ENCODE results near the gene FANCL.

FANCL gene

GRCh38 chr2:58140508-58141072 is 100.5 kb downstream of the FANCL start:
- DNase-seq (ENCODE audit: low spot score): no peak
- in situ Hi-C loops (cut with MboI; ENCODE audit: low pct_unique_long_range_greater_than_20kb, low sequenced_read_pairs, unreplicated experiment): no loop called here
- no peak for TF ChIP-seq CTCF (IDR thresholded peaks at IDR 0.05; ENCODE audit: extremely low read depth, insufficient read depth, missing control alignments)

- no peak for DNase-seq (ENCODE audit: low spot score)
- in situ Hi-C loops (cut with MboI; ENCODE audit: low pct_unique_long_range_greater_than_20kb, low sequenced_read_pairs, unreplicated experiment): no loop called here
- TF ChIP-seq CTCF (IDR thresholded peaks at IDR 0.05; ENCODE audit: extremely low read depth, insufficient read depth, missing control alignments): no peak
Observed at GRCh38 chr2:58138396-58139030, 102.6 kb downstream of the FANCL start.

- DNase-seq (ENCODE audit: low spot score): no peak
- no peak for TF ChIP-seq CTCF (IDR thresholded peaks at IDR 0.05; ENCODE audit: extremely low read depth, insufficient read depth, missing control alignments)
- in situ Hi-C loops (cut with MboI; ENCODE audit: low pct_unique_long_range_greater_than_20kb, low sequenced_read_pairs, unreplicated experiment): no loop called here
Observed at GRCh38 chr2:58137856-58138255, 103.3 kb downstream of the FANCL start.

GRCh38 chr2:58137221-58137620 is 103.9 kb downstream of the FANCL start:
- DNase-seq (ENCODE audit: low spot score): no peak
- in situ Hi-C loops (cut with MboI; ENCODE audit: low pct_unique_long_range_greater_than_20kb, low sequenced_read_pairs, unreplicated experiment): no loop called here
- TF ChIP-seq CTCF (IDR thresholded peaks at IDR 0.05; ENCODE audit: extremely low read depth, insufficient read depth, missing control alignments): no peak

GRCh38 chr2:58135861-58136260 is 105.3 kb downstream of the FANCL start:
- in situ Hi-C loops (cut with MboI; ENCODE audit: low pct_unique_long_range_greater_than_20kb, low sequenced_read_pairs, unreplicated experiment): no loop called here
- no peak for TF ChIP-seq CTCF (IDR thresholded peaks at IDR 0.05; ENCODE audit: extremely low read depth, insufficient read depth, missing control alignments)
- no peak for DNase-seq (ENCODE audit: low spot score)

- in situ Hi-C loops (cut with MboI; ENCODE audit: low pct_unique_long_range_greater_than_20kb, low sequenced_read_pairs, unreplicated experiment): no loop called here
- TF ChIP-seq CTCF (IDR thresholded peaks at IDR 0.05; ENCODE audit: extremely low read depth, insufficient read depth, missing control alignments): no peak
- DNase-seq (ENCODE audit: low spot score): no peak
Observed at GRCh38 chr2:58133395-58133794, 107.7 kb downstream of the FANCL start.

Data from GM13977 (cell line).